ENCODE measurements around the gene WDR86. TPM values are rescaled to one million over a fixed set of nuclear protein-coding genes. Genes with fewer than 3 reads are reported as not detected.

The WDR86 gene, protein sequence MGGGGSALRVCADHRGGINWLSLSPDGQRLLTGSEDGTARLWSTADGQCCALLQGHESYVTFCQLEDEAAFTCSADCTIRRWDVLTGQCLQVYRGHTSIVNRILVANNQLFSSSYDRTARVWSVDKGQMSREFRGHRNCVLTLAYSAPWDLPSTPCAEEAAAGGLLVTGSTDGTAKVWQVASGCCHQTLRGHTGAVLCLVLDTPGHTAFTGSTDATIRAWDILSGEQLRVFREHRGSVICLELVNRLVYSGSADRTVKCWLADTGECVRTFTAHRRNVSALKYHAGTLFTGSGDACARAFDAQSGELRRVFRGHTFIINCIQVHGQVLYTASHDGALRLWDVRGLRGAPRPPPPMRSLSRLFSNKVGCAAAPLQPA
- 1.1 TPM for total RNA-seq

DNA sequence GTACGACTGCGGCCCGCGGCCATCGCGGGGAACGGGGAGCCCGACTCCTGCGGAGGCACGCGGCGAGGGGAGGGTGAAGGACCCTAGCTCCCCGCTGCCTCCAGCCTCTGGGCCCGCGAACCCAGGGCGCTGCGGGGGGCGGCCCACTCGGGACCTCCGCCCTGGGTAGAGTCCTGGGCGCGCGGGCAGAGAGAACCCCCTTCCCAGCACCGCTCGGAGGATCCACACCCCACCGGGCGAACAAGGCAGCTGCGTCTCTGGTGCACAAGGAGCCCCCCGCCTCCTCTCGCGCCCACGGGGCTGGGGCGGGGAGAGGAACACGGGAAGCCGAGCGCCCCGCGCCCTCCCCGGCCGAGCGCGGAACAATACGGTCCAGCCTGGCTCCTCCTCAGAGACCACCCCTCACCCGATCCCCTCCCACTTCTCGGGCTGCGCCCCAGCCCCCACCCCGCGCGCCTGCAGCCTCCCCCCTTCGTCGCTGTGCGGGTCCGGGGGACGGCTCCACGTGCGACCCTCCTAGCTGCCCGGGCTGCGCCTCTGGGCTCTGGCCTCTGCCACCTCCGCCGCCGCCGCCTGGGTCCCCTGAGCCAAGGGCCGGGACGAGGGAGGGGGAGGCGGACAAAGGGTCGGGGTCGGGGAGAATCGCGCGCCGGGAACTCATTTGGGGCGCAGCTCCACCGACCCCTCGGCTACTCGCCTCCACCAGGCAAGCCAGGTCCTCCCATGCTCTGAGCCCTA lies at the start of gene WDR86:
Gene WDR86, minus strand, starts transcription at position 372 of the 738 bp plus-strand sequence. CDS start 449 bp downstream, outside the sequence.
- DNase-seq (ENCODE audit: low read depth in 2 of 3, low spot score in 2 of 3): no peak

DNA sequence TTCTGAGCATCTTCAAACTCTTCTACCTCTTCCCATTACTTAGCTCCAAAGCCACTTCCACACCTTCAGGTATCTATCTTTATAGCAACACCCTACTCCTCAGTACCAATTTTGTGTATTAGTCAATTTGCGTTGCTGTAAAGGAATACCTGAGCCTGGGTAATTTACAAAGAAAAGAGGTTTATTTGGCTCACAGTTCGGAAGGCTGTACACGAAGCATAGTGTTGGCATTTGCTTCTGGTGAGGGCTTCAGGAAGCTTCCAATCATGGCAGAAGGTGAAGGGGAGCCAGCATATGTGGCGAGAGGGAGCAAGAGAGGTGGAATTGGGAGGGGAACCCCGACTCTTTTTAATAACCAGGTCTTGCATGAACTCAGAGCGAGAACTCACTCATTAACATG lies 47.7 kb upstream of the WDR86 start:
- DNase-seq (ENCODE audit: low read depth in 2 of 3, low spot score in 2 of 3): no peak

- no peak for DNase-seq (ENCODE audit: low read depth in 2 of 3, low spot score in 2 of 3)
These were observed 46.9 kb upstream of the WDR86 start for GRCh38 chr7:151456782-151457181.

DNA sequence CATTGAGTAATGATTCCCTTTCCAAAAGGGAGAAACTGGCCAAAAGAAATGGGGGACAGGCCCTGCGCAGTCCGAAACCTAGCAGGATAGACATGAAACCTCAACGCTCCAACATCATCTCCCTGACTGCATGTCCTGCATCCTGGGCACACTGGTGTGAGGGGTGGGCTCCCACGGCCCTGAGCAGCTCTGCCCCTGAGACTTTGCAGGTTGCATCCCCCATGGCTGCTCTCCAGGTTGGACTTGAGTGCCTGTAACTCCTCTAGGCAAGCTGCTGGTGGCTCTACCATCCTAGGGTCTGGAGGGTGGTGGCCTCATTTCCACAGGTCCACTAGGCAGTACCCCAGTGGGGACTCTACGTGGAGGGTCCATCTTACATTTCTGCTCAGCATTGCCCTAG lies 46.4 kb upstream of the WDR86 start:
- DNase-seq (ENCODE audit: low read depth in 2 of 3, low spot score in 2 of 3): no peak

DNA sequence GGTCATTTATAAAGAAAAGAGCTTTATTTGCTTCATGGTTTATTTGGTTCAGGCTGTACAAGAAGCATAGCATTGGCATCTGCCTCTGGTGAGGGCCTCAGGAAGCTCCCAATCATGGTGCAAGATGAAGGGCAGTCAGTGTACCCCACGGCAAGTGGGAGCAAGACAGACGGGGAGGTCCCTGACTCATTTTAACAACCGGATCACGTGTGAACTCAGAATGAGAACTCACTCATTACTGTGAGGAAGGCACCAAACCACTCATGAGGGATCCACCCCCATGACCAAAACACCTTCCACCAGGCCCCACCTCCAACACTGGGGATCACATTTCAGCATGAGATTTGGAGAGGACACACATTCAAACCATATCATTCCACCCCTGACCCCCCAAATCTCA lies 45.9 kb upstream of the WDR86 start:
- no peak for DNase-seq (ENCODE audit: low read depth in 2 of 3, low spot score in 2 of 3)

- DNase-seq (ENCODE audit: low read depth in 2 of 3, low spot score in 2 of 3): no peak
These were observed 45.2 kb upstream of the WDR86 start for GRCh38 chr7:151454932-151455530.

- no peak for DNase-seq (ENCODE audit: low read depth in 2 of 3, low spot score in 2 of 3)
These were observed 44.5 kb upstream of the WDR86 start for GRCh38 chr7:151454305-151454704.

DNA sequence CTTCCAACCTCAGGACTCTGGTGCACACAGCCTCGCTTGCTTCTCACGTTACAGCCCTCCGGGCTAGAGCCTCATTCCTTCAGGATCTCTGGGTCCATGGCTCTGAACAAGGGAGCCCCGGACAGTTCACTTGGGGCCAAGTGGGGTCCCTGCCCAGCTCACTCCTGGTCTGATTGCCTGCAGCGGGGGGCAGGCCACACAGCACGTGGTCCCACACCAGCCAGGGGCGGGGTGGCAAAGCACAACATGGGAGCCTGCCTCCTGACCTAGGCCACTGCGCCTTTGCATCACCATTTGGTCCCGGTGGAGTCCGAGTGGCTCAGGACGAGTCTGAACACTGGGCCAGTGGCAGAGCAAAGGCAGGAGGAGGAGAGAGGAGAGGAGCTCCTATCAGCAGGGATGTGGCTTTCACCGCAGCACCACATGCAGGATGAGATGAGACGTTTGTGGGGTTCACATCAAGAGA lies 43.5 kb upstream of the WDR86 start:
- no peak for DNase-seq (ENCODE audit: low read depth in 2 of 3, low spot score in 2 of 3)

- no peak for DNase-seq (ENCODE audit: low read depth in 2 of 3, low spot score in 2 of 3)
These were observed 43.0 kb upstream of the WDR86 start for GRCh38 chr7:151452680-151453325.

DNA sequence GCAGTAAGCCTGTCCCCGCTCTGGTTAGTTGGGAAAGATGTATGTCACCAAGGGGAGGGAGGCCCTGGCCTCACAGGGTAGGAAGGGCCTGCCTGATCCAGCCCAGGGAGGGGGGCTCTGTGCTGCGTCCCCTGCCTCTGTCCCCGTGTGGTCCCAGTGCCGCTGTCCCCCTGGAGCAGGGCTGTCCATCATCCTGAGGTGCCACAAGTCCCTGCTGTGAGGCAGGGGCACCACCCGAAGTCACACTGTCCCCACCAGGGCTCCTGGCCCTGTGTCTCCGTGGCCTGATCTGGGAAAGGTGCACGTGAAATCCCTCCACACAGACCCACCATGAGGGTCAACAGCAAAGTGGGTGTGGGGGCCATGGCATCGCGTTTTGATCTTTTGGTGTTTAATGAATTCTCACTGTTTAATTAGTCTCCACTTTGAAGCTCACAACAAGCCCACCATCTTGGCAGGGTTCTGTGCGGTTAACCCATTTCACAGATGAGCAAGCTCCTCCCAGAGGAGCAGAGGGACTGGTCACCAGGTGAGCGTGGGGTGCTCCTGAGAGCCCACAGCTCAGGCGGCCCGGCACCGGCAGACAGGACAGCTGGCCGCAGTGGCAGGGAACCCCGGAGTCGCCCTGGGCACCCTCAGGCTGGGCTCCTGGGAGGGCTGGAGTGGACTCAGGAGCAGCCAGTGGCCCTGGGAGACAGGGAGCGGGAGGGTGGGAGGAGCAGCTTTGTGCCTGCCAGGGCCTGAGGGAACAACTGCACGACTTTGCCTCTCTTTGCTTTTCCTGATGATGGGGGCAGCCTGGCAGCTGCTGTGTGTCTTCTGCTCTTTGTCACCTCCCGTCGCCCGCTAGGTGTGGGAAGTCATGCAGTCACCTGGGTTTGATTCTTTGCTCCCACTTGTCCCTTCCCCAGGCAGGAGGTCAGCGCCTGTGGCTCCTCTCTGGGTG lies 42.1 kb upstream of the WDR86 start:
- DNase-seq (ENCODE audit: low read depth in 2 of 3, low spot score in 2 of 3): no peak

- DNase-seq (ENCODE audit: low read depth in 2 of 3, low spot score in 2 of 3): no peak
These were observed 41.3 kb upstream of the WDR86 start for GRCh38 chr7:151451156-151451555.

DNA sequence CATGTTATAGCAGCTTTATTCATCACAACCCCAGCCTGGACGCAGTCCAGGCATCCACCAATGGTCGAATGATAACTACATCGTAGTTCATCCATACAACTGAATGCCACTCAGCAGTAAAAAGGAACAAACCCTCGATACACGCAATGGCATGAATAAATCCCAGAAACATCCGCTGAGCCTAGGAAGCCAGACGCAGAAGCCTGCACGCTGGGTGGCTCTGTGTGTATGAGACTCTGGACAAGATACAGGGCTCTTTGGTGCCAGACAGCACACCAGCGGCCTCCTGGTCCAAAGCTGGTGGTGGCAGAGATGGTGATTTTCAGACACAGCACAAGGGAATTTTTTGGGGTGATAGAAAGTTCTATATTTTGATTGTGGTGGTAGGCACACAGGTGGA lies 40.2 kb upstream of the WDR86 start:
- no peak for DNase-seq (ENCODE audit: low read depth in 2 of 3, low spot score in 2 of 3)

DNA sequence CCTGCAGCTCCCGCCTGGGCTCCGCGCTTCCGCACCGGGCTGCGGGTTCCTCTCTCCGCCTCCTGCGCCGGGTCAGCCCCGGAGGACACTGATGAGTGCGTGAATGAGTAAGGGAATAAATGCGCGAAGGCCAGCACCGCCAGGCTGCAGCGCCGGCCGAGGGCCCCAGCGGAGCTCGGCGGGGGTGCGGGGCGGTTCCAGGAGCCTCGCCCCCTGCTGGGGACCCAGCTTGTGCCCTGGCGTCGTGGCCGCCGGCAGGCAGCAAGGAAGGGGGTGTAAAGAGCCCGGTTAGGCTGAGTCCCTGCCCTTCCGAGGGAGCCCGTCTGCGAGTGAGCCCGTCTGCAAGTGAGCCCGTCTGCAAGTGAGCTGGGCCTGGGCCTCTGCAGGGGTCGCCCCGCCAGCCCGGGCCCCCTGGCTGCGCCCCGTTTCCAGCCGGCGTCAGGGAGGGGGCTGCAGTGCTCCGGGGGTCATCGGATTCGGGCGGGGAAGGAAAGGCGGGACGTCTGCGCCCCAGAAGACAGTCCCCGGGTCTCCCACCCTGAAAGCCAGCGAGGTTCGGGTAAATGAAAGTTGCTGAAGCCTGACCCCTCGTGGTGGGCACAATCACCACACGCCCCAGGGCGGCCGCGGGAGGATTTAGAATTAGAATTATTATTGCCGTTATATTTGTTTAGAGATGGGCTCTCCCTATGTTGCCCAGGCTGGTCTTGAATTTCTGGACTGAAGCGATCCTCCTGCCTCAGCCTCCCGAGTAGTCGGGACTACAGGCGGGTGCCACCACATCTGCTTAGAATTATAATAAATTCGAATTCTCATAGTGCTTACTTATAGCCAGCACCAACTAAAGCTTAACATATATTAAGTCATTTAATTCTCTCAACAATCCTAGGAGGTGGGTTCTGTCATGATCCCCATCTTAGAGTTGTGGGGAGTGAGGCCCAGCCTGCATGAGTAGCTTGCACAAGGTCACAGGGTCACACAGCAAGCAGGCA lies 38.7 kb upstream of the WDR86 start:
- DNase-seq (ENCODE audit: low read depth in 2 of 3, low spot score in 2 of 3): peak; percentile 66 to 78 (median 74)

GRCh38 chr7:151447901-151448260 lies 38.0 kb upstream of the WDR86 start:
- no peak for DNase-seq (ENCODE audit: low read depth in 2 of 3, low spot score in 2 of 3)

GRCh38 chr7:151447312-151447711 lies 37.5 kb upstream of the WDR86 start:
- DNase-seq (ENCODE audit: low read depth in 2 of 3, low spot score in 2 of 3): no peak

DNA sequence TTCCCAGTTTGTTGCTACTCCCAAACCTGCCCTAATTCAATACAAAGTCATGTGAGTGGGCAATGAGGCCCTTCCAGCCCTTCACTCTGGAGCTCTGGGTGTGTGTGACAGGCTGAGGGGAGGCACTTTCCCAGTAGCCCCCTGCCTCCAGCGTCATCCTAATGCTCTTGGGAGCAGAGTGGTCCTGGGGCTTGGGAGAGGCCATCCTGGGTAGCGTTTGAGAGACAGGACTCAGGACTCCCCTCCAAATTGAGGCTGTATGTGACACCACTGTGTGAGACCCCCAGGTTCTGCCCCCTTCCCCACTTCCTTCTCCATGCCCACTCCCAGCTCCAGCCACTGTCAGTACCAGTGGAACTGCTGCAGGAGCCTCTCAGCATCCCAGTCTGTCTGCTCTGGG lies 36.6 kb upstream of the WDR86 start:
- DNase-seq (ENCODE audit: low read depth in 2 of 3, low spot score in 2 of 3): no peak

DNA sequence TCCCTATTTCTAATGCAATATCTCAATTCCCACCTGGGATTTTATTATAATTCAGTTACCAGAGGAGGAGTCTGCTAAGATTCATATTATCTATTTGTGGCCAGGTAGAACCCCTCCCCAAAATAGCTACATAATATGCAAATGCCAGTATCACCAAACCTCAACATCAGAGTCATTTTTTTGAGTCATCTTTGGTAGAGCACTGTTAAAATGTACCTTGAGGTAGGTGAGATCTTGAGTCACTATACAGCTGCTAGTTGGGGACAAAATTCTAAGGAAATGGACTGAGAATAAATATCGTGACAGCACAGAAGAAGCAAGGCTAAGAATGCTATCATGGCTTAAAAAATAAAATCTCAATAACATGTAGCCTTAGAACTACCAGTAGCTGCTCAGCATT lies 34.8 kb upstream of the WDR86 start:
- DNase-seq (ENCODE audit: low read depth in 2 of 3, low spot score in 2 of 3): no peak

DNA sequence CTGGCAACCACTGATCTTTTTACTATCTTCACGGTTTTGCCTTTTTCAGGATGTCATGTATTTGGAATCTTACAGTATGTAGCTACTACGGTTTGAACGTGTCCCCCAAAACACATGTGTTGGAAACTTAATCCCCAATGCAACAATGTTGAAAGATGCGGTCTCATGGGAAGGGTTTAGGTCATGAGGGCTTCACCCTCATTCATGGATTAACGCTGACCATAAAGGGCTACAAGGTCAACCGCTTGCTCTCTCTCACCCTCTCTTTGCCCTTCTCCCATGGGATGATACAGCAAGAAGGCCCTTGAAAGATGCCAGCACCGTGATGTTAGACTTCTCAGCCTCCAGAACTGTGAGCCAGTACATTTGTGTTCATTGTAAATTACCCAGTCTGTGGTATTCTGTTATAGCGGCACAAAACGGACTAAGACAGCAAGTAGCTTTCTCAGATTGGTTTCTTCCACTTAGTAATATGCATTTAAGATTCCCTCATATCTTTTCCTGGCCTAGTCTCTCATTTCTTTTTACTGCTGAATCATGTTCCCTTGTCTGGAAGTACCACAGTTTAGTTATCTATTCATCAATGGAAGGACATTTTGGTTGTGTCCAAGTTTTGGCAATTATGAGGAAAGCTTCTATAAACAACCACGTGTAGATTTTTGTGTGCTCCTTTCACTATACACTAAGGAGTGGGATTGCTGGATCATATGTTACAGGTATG lies 33.1 kb upstream of the WDR86 start:
- no peak for DNase-seq (ENCODE audit: low read depth in 2 of 3, low spot score in 2 of 3)

Data from hematopoietic multipotent progenitor cell (in vitro differentiated cells).